RWPE1 (cell line): ENCODE data around the gene EPHB1.

Source experiments
- CTCF ChIA-PET: fragments of 350-600 bp; sonication (Branson Sonifier 250); formaldehyde crosslinking; extraction: SDS; loops from one replicate; lab custom pipeline; 2021; lab: Yijun Ruan, JAX
- POLR2A ChIA-PET: fragments of 400-600 bp; formaldehyde crosslinking; extraction: SDS; loops from one replicate; lab custom pipeline; 2020; ENCODE audit warnings: antibody characterized with exemption; ENCODE audit not compliant: low non-redundant PET; lab: Yijun Ruan, JAX
- DNase-seq: peaks from one replicate; pipeline ENCODE4 v3.0.0; 2012; ENCODE audit warnings: low spot score
- H3K27ac ChIP-seq: fragments of 450-650 bp; 2 replicates; pipeline ENCODE4 v1.5.1; 2017
- CTCF ChIP-seq: fragments of 450-650 bp; conservative IDR thresholded peaks from 2 replicates; pipeline ENCODE4 v1.5.1; 2017; ENCODE audit warnings: low read depth, mild to moderate bottlenecking

EPHB1 gene

GRCh38 chr3:134871818-134872217, 76.8 kb downstream of the EPHB1 start:
- POLR2A ChIA-PET = no interaction called here
- no peak for DNase-seq
- TF ChIP-seq CTCF = no peak
- no peak overlapping the region for H3K27ac ChIP-seq
- CTCF ChIA-PET = no interaction called here

- no peak for TF ChIP-seq CTCF
- H3K27ac ChIP-seq = no peak overlapping the region
- no peak for DNase-seq
- POLR2A ChIA-PET = no interaction called here
- CTCF ChIA-PET = no interaction called here
Observed at GRCh38 chr3:134872440-134873388, 77.7 kb downstream of the EPHB1 start.

- no peak for DNase-seq
- ChIA-PET CTCF (no interaction called here), POLR2A (no interaction called here)
- no peak for TF ChIP-seq CTCF
- H3K27ac ChIP-seq = no peak overlapping the region
Observed at GRCh38 chr3:134873789-134874188, 78.7 kb downstream of the EPHB1 start.

- TF ChIP-seq CTCF = no peak
- no peak for DNase-seq
- H3K27ac ChIP-seq = no peak overlapping the region
- ChIA-PET POLR2A (no interaction called here), CTCF (no interaction called here)
Observed at GRCh38 chr3:134874737-134875413, 79.8 kb downstream of the EPHB1 start.

- TF ChIP-seq CTCF = no peak
- POLR2A ChIA-PET = no interaction called here
Observed at GRCh38 chr3:134876836-134877235, 81.8 kb downstream of the EPHB1 start.

GRCh38 chr3:134877788-134878187, 82.7 kb downstream of the EPHB1 start:
- DNase-seq = no peak
- POLR2A ChIA-PET = no interaction called here
- no peak overlapping the region for H3K27ac ChIP-seq
- TF ChIP-seq CTCF = no peak
- CTCF ChIA-PET = no interaction called here

More at GRCh38 chr3:134876836-134877235, 81.8 kb downstream of the EPHB1 start:
- no peak for DNase-seq
- CTCF ChIA-PET = no interaction called here
- no peak overlapping the region for H3K27ac ChIP-seq
